Thyroid gland (tissue), 4 donors: Measurements from ENCODE around the gene PPP3CA. TPM values are rescaled to one million over a fixed set of nuclear protein-coding genes. Genes with fewer than 3 reads are reported as not detected.

Experiments
- DNase-seq, 2 donors: peaks; one replicate each; pipeline ENCODE4 v3.0.0-alpha.2; 2019
- H3K27ac ChIP-seq, 3 donors: fragments of 200-600 bp; sonication (generic); 1 replicate in 2 of 3; 2 replicates in 1 of 3; pipeline ENCODE4 v1.5.1; 2016 to 2019; ENCODE audit warnings: mild to moderate bottlenecking in 1 of 3, moderate library complexity in 1 of 3
- H3K27me3 ChIP-seq: fragments of 200-600 bp; sonication (generic); one replicate; pipeline ENCODE4 v1.5.1; 2019
- H3K36me3 ChIP-seq, 2 donors: fragments of 200-600 bp; sonication (generic); one replicate each; pipeline ENCODE4 v1.5.1; 2016 to 2019
- H3K4me1 ChIP-seq, 2 donors: fragments of 200-600 bp; sonication (generic); one replicate each; pipeline ENCODE4 v1.5.1; 2017 to 2019
- H3K4me3 ChIP-seq, 3 donors: fragments of 200-600 bp; sonication (generic); replicated peaks in 1 of 3; 1 replicate in 2 of 3; 2 replicates in 1 of 3; pipeline ENCODE4 v1.5.1; 2016; ENCODE audit warnings: mild to moderate bottlenecking in 1 of 3
- H3K9me3 ChIP-seq: fragments of 200-600 bp; sonication (generic); one replicate; pipeline ENCODE4 v1.5.1; 2017
- CTCF ChIP-seq, 6 experiments: fragments of 200-600 bp in 3 of 6; fragments of 450-650 bp in 3 of 6; sonication (generic) in 3 of 6; IDR thresholded peaks; one replicate each; pipeline ENCODE4 v1.5.1; 2016 to 2019; ENCODE audit warnings: antibody characterized with exemption in 6 of 6, mild to moderate bottlenecking in 2 of 6, inconsistent platforms in 1 of 6, moderate library complexity in 1 of 6
- POLR2A ChIP-seq, 2 donors: fragments of 450-650 bp; IDR thresholded peaks; one replicate each; pipeline ENCODE4 v1.6.1; 2017; ENCODE audit warnings: antibody characterized with exemption in 2 of 2, mild to moderate bottlenecking in 2 of 2, moderate library complexity in 1 of 2
- WGBS, 2 donors: methylation state at CpG; one replicate each; pipeline ENCODE4 v1.1.5; 2017; 5-methylcytosine and 5-hydroxymethylcytosine counted together
- intact Hi-C: fragments of 100-400 bp; cut with DNase I; formaldehyde crosslinking; loops from one replicate; pipeline ENCODE4 v1.15.1; 2023
- total RNA-seq, 4 donors: library from RNA; depleted of rRNA; stranded (reverse); fragments of >200 nt; gene quantifications; one replicate each; pipeline ENCODE4 v1.2.3, GENCODE V29; 2016

PPP3CA gene
- total RNA-seq, 4 donors from 2014 or later: 31.6 to 45.8 (median 34.4) TPM

DNA sequence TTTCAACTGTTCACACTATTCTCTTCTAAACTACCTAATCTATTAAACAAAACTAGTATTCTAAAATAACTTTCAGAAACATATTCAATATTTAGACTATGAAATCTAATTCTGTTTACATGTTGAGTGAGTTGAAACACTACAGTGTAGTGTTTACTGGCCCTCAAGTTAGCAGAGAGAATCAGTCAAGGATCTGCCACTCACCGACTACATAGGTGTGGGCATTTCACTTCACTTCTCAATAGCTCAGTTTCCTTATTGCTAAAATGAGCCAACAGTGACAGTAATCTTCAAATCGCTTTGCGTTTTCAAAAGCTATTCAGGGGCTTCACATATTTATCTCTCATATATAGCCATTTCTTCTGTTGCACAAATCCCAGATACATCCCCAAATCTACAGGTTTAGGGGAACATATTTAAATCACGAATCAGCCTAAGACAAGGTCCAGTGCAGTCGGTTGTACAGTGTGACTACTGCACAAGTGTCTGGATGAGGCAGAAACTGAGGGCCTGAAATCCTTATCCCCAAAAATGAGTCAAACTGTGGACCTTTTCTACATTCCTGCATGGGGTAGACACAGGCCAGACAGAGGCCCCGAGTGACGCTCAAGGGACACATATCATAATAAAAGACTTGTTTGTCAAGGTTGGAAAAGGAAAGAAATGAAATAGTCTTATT is 129.8 kb downstream of the PPP3CA start:
- 90% methylated on average over 7 of the region's 7 CpGs for WGBS, 2 donors
- TF ChIP-seq CTCF (IDR thresholded peaks at IDR 0.05): no peak
- TF ChIP-seq POLR2A (IDR thresholded peaks at IDR 0.05): no peak
- intact Hi-C loops: no loop called here
- Histone ChIP-seq H3K4me1 (peaks cover 5 to 16% of the 10 kb centered on the region in 2 donors), H3K4me3 (no peak overlapping the region), H3K27me3 (no peaks in the 10 kb centered on the region), H3K27ac (no peak overlapping the region), H3K9me3 (no peaks in the 10 kb centered on the region), H3K36me3 (no peaks in the 10 kb centered on the region)
- DNase-seq: no peak

- H3K27ac ChIP-seq: no peak overlapping the region
- H3K36me3 ChIP-seq: no peaks in the 10 kb centered on the region
- intact Hi-C loops: no loop called here
- no peak overlapping the region for H3K4me3 ChIP-seq
- H3K4me1 ChIP-seq: peaks cover 3 to 5% of the 10 kb centered on the region in 2 donors
- no peak for DNase-seq
- no peaks in the 10 kb centered on the region for H3K27me3 ChIP-seq
- H3K9me3 ChIP-seq: no peaks in the 10 kb centered on the region
- TF ChIP-seq POLR2A (IDR thresholded peaks at IDR 0.05) (no peak), CTCF (IDR thresholded peaks at IDR 0.05) (no peak)
These were observed 136.2 kb downstream of the PPP3CA start for GRCh38 chr4:101211146-101211553.

DNA sequence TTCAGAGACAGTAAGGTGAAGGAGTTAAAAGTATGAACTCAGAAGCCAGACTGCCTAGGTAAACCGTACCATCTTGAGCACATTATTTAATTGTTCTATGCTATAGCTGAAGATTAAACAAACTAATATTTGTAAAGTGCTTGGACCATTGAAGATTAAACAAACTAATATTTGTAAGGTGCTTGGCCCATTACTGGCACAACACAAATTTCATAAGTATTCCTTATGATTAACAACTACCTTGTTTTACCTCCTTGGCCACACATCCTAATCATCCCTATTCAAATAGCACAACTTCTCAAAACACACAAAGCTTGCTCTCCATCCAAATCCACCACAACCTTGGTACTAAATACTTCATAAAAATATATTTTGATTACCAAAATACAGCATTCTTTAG is 137.0 kb downstream of the PPP3CA start:
- no peak for DNase-seq
- Histone ChIP-seq H3K9me3 (no peaks in the 10 kb centered on the region), H3K4me1 (peaks cover 3 to 5% of the 10 kb centered on the region in 2 donors), H3K36me3 (no peaks in the 10 kb centered on the region), H3K27ac (no peak overlapping the region), H3K4me3 (no peak overlapping the region), H3K27me3 (no peaks in the 10 kb centered on the region)
- WGBS, 2 donors: 94% methylated on average over 1 of the region's 1 CpG
- intact Hi-C loops: no loop called here
- TF ChIP-seq CTCF (IDR thresholded peaks at IDR 0.05): no peak
- no peak for TF ChIP-seq POLR2A (IDR thresholded peaks at IDR 0.05)

- no peaks in the 10 kb centered on the region for H3K27me3 ChIP-seq
- TF ChIP-seq POLR2A (IDR thresholded peaks at IDR 0.05) (no peak), CTCF (IDR thresholded peaks at IDR 0.05) (no peak)
- no peaks in the 10 kb centered on the region for H3K36me3 ChIP-seq
- WGBS, 2 donors: 95 to 96% methylated on average over 4 of the region's 4 CpGs
- no peaks in the 10 kb centered on the region for H3K4me1 ChIP-seq
- no peak overlapping the region for H3K4me3 ChIP-seq
- intact Hi-C loops: no loop called here
- H3K27ac ChIP-seq: no peak overlapping the region
- no peaks in the 10 kb centered on the region for H3K9me3 ChIP-seq
- DNase-seq: no peak
These were observed 139.2 kb downstream of the PPP3CA start for GRCh38 chr4:101208171-101208570.

GRCh38 chr4:101205916-101206315 is 141.4 kb downstream of the PPP3CA start:
- no peak overlapping the region for H3K27ac ChIP-seq
- no peaks in the 10 kb centered on the region for H3K27me3 ChIP-seq
- no peak for DNase-seq
- no peaks in the 10 kb centered on the region for H3K9me3 ChIP-seq
- 78 to 81% methylated on average over 3 of the region's 3 CpGs for WGBS, 2 donors
- intact Hi-C loops: no loop called here
- no peaks in the 10 kb centered on the region for H3K36me3 ChIP-seq
- no peak overlapping the region for H3K4me3 ChIP-seq
- TF ChIP-seq POLR2A (IDR thresholded peaks at IDR 0.05) (no peak), CTCF (IDR thresholded peaks at IDR 0.05) (no peak)
- peaks cover 0 to 3% of the 10 kb centered on the region in 2 donors for H3K4me1 ChIP-seq
